CD14-positive monocyte (primary cell): Measurements from ENCODE around the gene PTK7. TPM values are rescaled to one million over a fixed set of nuclear protein-coding genes. Genes with fewer than 3 reads are reported as not detected.
A peak's percentile ranks its signal among the peaks of the same experiment; 100 is the strongest.

Experiments
- DNase-seq, 3 donors: peaks; one replicate each; pipeline ENCODE4 v3.0.0-alpha.2; 2011 to 2022
- H2AFZ ChIP-seq: 2 replicates; pipeline ENCODE4 v1.6.0; 2012; ENCODE audit warnings: mild to moderate bottlenecking, low read depth, low read length, inconsistent platforms; ENCODE audit not compliant: insufficient read depth, poor library complexity, severe bottlenecking
- H3K27ac ChIP-seq, 2 donors: 1 replicate in 1 of 2; 2 replicates in 1 of 2; pipeline ENCODE4 v1.5.1; 2012 to 2013; ENCODE audit warnings: low read length in 2 of 2, control low read depth in 1 of 2, inconsistent platforms in 1 of 2, low read depth in 1 of 2, mild to moderate bottlenecking in 1 of 2
- H3K27me3 ChIP-seq, 2 donors: one replicate each; pipeline versions ENCODE4 v1.6.0 to v1.6.1; 2011 to 2013; ENCODE audit warnings: low read length in 2 of 2; ENCODE audit not compliant: control insufficient read depth in 2 of 2, insufficient read depth in 2 of 2
- H3K36me3 ChIP-seq, 2 donors: replicated peaks in 1 of 2; 1 replicate in 1 of 2; 2 replicates in 1 of 2; pipeline versions ENCODE4 v1.5.1 to v1.6.1; 2012 to 2013; ENCODE audit warnings: low read length in 2 of 2, control low read depth in 1 of 2, inconsistent platforms in 1 of 2, mild to moderate bottlenecking in 1 of 2; ENCODE audit not compliant: insufficient read depth in 2 of 2, control insufficient read depth in 1 of 2
- H3K4me1 ChIP-seq, 2 donors: 1 replicate in 1 of 2; 2 replicates in 1 of 2; pipeline versions ENCODE4 v1.5.1 to v1.6.1; 2012 to 2013; ENCODE audit warnings: low read length in 2 of 2, control low read depth in 1 of 2, inconsistent platforms in 1 of 2, mild to moderate bottlenecking in 1 of 2, moderate library complexity in 1 of 2; ENCODE audit not compliant: insufficient read depth in 2 of 2, control insufficient read depth in 1 of 2
- H3K4me2 ChIP-seq: replicated peaks from 2 replicates; pipeline ENCODE3; 2012; ENCODE audit warnings: low read length, moderate library complexity, mild to moderate bottlenecking; ENCODE audit not compliant: poor library complexity, severe bottlenecking; ENCODE audit errors: extremely low read depth
- H3K4me3 ChIP-seq, 3 experiments: fragments of 200-600 bp in 1 of 3; sonication (generic) in 1 of 3; replicated peaks in 1 of 3; 1 replicate in 2 of 3; 2 replicates in 1 of 3; pipeline ENCODE4 v1.5.1; 2011 to 2013; ENCODE audit warnings: low read length in 3 of 3, mild to moderate bottlenecking in 3 of 3, control low read depth in 2 of 3, low read depth in 2 of 3, inconsistent platforms in 1 of 3, moderate library complexity in 1 of 3
- H3K79me2 ChIP-seq: 2 replicates; pipeline ENCODE4 v1.6.0; 2012; ENCODE audit warnings: mild to moderate bottlenecking, control low read depth, inconsistent platforms, low read length, moderate library complexity; ENCODE audit not compliant: insufficient read depth
- H3K9ac ChIP-seq: 2 replicates; pipeline ENCODE4 v1.6.0; 2017; ENCODE audit warnings: low read length, mild to moderate bottlenecking; ENCODE audit not compliant: insufficient read depth, poor library complexity, severe bottlenecking
- H3K9me3 ChIP-seq, 2 donors: replicated peaks in 1 of 2; 1 replicate in 1 of 2; 2 replicates in 1 of 2; pipeline versions ENCODE4 v1.5.1 to v1.6.1; 2012 to 2013; ENCODE audit warnings: low read length in 2 of 2, control low read depth in 1 of 2; ENCODE audit not compliant: control insufficient read depth in 1 of 2, insufficient read depth in 1 of 2
- H4K20me1 ChIP-seq: 2 replicates; pipeline ENCODE4 v1.6.0; 2012; ENCODE audit warnings: mild to moderate bottlenecking, low read length, control low read depth, moderate library complexity; ENCODE audit not compliant: insufficient read depth
- H3K27ac Mint-ChIP-seq, 7 donors: one replicate each; pipeline ENCODE4 v1.8.0; 2020; ENCODE audit warnings: mild to moderate bottlenecking in 7 of 7, mixed read lengths in 7 of 7, moderate library complexity in 6 of 7, inconsistent platforms in 2 of 7
- H3K27me3 Mint-ChIP-seq, 3 donors: one replicate each; pipeline ENCODE4 v1.8.0; 2021 to 2022; ENCODE audit warnings: low read depth in 3 of 3, mild to moderate bottlenecking in 3 of 3, mixed read lengths in 3 of 3, moderate library complexity in 3 of 3, inconsistent platforms in 1 of 3
- H3K36me3 Mint-ChIP-seq, 2 donors: one replicate each; pipeline ENCODE4 v1.8.0; 2020; ENCODE audit warnings: mixed read lengths in 2 of 2, inconsistent platforms in 1 of 2, mild to moderate bottlenecking in 1 of 2
- H3K4me1 Mint-ChIP-seq: one replicate; pipeline ENCODE4 v1.8.0; 2020; ENCODE audit warnings: mild to moderate bottlenecking, mixed read lengths
- H3K4me3 Mint-ChIP-seq, 2 donors: one replicate each; pipeline ENCODE4 v1.8.0; 2020; ENCODE audit warnings: mild to moderate bottlenecking in 2 of 2, mixed read lengths in 2 of 2, moderate library complexity in 1 of 2
- H3K9me3 Mint-ChIP-seq, 7 donors: one replicate each; pipeline ENCODE4 v1.8.0; 2020 to 2022; ENCODE audit warnings: mixed read lengths in 7 of 7, mild to moderate bottlenecking in 6 of 7, moderate library complexity in 6 of 7, inconsistent platforms in 2 of 7
- WGBS: methylation state at CpG from one replicate; pipeline ENCODE4 v1.1.5; 2013; ENCODE audit warnings: missing lambda C conversion rate; ENCODE audit not compliant: insufficient coverage; 5-methylcytosine and 5-hydroxymethylcytosine counted together
- intact Hi-C, 2 donors: fragments of 100-400 bp; cut with micrococcal nuclease; formaldehyde crosslinking; loops; one replicate each; pipeline versions ENCODE4 v1.15.0 to v1.15.1; 2023
- polyA plus RNA-seq, 3 donors: library from polyadenylated mRNA; depleted of rRNA in 1 of 3; unstranded in 2 of 3; stranded (reverse) in 1 of 3; fragments of 300-500 nt in 2 of 3; fragments of >200 nt in 1 of 3; fragmentation: Illumina TruSeq in 2 of 3; gene quantifications; 1 replicate in 2 of 3; 2 replicates in 1 of 3; pipeline ENCODE4 v1.2.3, GENCODE V29; 2012 to 2021
- TF ChIP-seq, protein P1 (sequence below): fragments of 200-600 bp; IDR thresholded peaks from one replicate; pipeline ENCODE4 v1.8.0; 2022; ENCODE audit warnings: antibody characterized with exemption, mild to moderate bottlenecking

The PTK7 gene
- polyA plus RNA-seq, 3 donors, result 0.19 TPM; not detected in 2

DNA sequence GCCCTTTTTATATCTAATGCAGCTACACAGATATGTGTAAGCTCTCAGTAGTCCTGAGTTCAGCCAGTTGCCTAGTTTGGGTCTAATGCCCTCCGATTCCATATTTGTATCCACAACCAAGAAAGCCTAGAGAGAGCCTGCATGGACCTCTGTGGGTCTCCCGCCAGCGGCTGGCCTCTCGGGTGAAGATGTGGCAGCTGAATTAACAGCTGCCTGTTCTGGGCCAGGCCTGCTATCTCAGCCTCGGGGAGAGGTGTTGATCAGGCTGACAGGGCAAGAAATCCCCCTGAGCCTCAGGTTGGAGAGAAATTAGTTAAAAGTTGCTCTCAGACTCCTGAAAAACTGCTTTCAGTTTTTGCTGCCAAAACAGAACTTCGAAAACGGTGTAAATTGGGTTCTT is 19.8 kb downstream of the PTK7 start:
- Mint-ChIP-seq H3K36me3 (no peaks in the 10 kb centered on the region), H3K4me1 (peaks cover 31% of the 10 kb centered on the region), H3K27me3 (peaks cover 0 to 3% (median 2%) of the 10 kb centered on the region in 3 donors), H3K9me3 (no peaks in the 10 kb centered on the region), H3K27ac (no peak overlapping the region), H3K4me3 (no peak overlapping the region)
- intact Hi-C loops, result no loop called here
- H3K9me3 ChIP-seq, result no peaks in the 10 kb centered on the region
- TF ChIP-seq, protein P1, sequence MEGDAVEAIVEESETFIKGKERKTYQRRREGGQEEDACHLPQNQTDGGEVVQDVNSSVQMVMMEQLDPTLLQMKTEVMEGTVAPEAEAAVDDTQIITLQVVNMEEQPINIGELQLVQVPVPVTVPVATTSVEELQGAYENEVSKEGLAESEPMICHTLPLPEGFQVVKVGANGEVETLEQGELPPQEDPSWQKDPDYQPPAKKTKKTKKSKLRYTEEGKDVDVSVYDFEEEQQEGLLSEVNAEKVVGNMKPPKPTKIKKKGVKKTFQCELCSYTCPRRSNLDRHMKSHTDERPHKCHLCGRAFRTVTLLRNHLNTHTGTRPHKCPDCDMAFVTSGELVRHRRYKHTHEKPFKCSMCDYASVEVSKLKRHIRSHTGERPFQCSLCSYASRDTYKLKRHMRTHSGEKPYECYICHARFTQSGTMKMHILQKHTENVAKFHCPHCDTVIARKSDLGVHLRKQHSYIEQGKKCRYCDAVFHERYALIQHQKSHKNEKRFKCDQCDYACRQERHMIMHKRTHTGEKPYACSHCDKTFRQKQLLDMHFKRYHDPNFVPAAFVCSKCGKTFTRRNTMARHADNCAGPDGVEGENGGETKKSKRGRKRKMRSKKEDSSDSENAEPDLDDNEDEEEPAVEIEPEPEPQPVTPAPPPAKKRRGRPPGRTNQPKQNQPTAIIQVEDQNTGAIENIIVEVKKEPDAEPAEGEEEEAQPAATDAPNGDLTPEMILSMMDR, result no peak
- H3K4me3 ChIP-seq, result no peak overlapping the region
- no peaks in the 10 kb centered on the region for H4K20me1 ChIP-seq
- H3K9ac ChIP-seq, result no peak overlapping the region
- no peaks in the 10 kb centered on the region for H3K36me3 ChIP-seq
- no peak overlapping the region for H3K27ac ChIP-seq
- no peaks in the 10 kb centered on the region for H3K79me2 ChIP-seq
- H3K4me1 ChIP-seq, result peaks cover 0 to 24% of the 10 kb centered on the region in 2 donors
- H3K4me2 ChIP-seq, result peak overlapping the region; percentile 42
- no peak for DNase-seq
- H3K27me3 ChIP-seq, result no peaks in the 10 kb centered on the region
- WGBS, result 65% methylated on average over 7 of the region's 7 CpGs
- peak overlapping the region; percentile 81 for H2AFZ ChIP-seq

DNA sequence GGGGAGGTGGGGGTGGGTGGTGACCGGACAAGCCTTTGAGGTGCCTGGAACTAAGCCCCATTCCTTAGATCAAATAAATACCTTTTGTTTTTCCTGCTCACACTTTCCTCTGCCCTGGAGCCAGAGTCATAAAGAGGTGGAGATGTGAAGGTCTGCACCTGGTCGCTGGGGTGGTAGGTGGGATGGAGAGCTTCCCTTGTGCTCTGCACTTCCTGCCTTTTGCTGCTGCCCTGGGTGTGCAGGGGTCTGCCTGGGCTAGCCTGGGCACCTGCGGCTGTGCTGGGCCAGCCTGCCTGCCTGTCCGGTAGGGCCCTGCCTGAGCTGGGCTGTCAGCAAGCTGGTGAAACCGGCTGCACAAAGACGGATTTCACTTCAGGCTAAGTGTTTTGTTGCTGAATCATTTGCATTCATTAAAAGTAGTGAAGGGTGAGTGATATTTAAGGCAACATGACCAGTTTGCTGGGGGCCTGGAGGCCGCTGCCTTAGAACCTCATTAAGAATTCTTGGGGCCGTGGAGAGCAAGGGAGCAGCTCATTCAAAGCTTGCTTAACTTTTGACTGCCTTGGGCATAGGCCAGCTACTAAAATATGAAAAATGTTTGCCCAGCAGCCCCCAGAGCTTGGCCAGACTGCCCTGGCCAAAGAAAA is 20.5 kb downstream of the PTK7 start:
- no peak overlapping the region for H3K9ac ChIP-seq
- H4K20me1 ChIP-seq, result no peaks in the 10 kb centered on the region
- peak overlapping the region; percentile 42 for H3K4me2 ChIP-seq
- H3K36me3 Mint-ChIP-seq, result no peaks in the 10 kb centered on the region
- H3K4me3 Mint-ChIP-seq, result no peak overlapping the region
- no peaks in the 10 kb centered on the region for H3K27me3 ChIP-seq
- peak overlapping the region in 1 of 3 experiments; percentile 14 for H3K4me3 ChIP-seq
- H3K27me3 Mint-ChIP-seq, result peaks cover 0 to 3% (median 3%) of the 10 kb centered on the region in 3 donors
- intact Hi-C loops, result no loop called here
- H3K27ac ChIP-seq, result no peak overlapping the region
- no peak for DNase-seq
- 39% methylated on average over 7 of the region's 8 CpGs for WGBS
- H2AFZ ChIP-seq, result peak overlapping the region; percentile 81
- TF ChIP-seq, protein P1, result no peak
- no peaks in the 10 kb centered on the region for H3K9me3 Mint-ChIP-seq
- no peaks in the 10 kb centered on the region for H3K36me3 ChIP-seq
- H3K4me1 Mint-ChIP-seq, result peaks cover 31% of the 10 kb centered on the region
- peaks cover 0 to 24% of the 10 kb centered on the region in 2 donors for H3K4me1 ChIP-seq
- no peak overlapping the region for H3K27ac Mint-ChIP-seq
- no peaks in the 10 kb centered on the region for H3K9me3 ChIP-seq
- H3K79me2 ChIP-seq, result no peaks in the 10 kb centered on the region
